ENCODE measurements around the gene IGSF9B. TPM values are rescaled to one million over a fixed set of nuclear protein-coding genes. Genes with fewer than 3 reads are reported as not detected.

Gene IGSF9B
- total RNA-seq, 3 donors from 2014 or later (not counting 1 experiment from before 2014, with no cell fraction given), result 2.2 to 6.1 (median 4.3) TPM

DNA sequence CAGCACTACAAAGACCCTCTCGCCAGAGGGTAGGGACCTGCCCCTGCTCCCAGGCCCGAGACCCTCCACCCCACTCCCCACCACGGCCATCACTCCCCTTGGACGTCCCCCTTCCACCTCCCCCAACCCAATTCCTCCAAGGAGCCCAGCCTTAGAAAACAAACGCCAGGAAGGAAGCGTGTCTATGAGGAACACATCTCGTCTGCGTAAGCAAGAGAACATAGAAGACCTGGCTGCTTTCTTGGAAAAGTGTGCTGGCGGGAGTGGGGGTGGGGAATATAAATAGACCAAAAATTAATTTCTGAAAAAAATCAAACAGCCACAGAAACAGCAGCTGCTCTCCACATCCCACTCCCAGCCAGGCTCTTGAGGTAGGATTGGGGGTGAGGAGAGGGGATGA, 23.9 kb upstream of the IGSF9B start:
- Mint-ChIP-seq H3K36me3 (no peaks in the 10 kb centered on the region), H3K27ac (no peak overlapping the region), H3K4me3 (no peak overlapping the region), H3K27me3 (ENCODE audit: low read depth in 2 of 2) (peaks cover 17 to 18% of the 10 kb centered on the region in 2 donors), H3K4me1 (no peaks in the 10 kb centered on the region), H3K9me3 (no peaks in the 10 kb centered on the region)
- WGBS (ENCODE audit: insufficient coverage), result 62% methylated on average over 9 of the region's 9 CpGs
- TF ChIP-seq, protein P1, sequence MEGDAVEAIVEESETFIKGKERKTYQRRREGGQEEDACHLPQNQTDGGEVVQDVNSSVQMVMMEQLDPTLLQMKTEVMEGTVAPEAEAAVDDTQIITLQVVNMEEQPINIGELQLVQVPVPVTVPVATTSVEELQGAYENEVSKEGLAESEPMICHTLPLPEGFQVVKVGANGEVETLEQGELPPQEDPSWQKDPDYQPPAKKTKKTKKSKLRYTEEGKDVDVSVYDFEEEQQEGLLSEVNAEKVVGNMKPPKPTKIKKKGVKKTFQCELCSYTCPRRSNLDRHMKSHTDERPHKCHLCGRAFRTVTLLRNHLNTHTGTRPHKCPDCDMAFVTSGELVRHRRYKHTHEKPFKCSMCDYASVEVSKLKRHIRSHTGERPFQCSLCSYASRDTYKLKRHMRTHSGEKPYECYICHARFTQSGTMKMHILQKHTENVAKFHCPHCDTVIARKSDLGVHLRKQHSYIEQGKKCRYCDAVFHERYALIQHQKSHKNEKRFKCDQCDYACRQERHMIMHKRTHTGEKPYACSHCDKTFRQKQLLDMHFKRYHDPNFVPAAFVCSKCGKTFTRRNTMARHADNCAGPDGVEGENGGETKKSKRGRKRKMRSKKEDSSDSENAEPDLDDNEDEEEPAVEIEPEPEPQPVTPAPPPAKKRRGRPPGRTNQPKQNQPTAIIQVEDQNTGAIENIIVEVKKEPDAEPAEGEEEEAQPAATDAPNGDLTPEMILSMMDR (IDR thresholded peaks at IDR 0.05), result no peak
- no peaks in the 10 kb centered on the region for H3K36me3 ChIP-seq (ENCODE audit: control insufficient read depth, insufficient read depth, low read length)
- intact Hi-C loops (cut with micrococcal nuclease), result no loop called here
- ATAC-seq (no peak), DNase-seq (no peak)
- no peaks in the 10 kb centered on the region for H3K4me1 ChIP-seq (ENCODE audit: control insufficient read depth, insufficient read depth, low read length)
- H3K27ac ChIP-seq (ENCODE audit: low read length), result no peak overlapping the region
- H3K4me3 ChIP-seq (ENCODE audit: low read length), result no peak overlapping the region
- H3K27me3 ChIP-seq (ENCODE audit: control insufficient read depth, insufficient read depth, low read length), result no peaks in the 10 kb centered on the region
- H3K9me3 ChIP-seq (ENCODE audit: control insufficient read depth, insufficient read depth, low read length), result no peaks in the 10 kb centered on the region

DNA sequence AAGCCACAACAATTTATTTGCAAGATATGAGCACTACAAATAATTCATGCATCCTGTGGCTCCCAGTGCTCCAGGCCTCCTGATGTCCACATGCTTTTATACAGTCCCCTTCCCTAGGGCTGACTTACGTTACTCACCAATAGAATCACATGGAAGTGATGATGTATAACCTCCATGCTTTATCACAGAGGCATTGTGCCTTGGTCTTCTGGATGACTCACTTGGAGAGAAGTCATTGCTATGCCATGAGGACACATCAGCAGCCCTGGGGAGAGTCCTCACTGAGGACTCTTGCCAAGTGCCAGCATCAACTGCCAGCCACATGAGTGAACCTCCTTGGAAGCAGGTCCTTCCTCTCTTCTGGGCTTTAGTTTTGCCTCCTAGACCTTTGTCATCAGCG, 22.0 kb upstream of the IGSF9B start:
- Histone ChIP-seq H3K4me1 (ENCODE audit: control insufficient read depth, insufficient read depth, low read length) (no peaks in the 10 kb centered on the region), H3K4me3 (ENCODE audit: low read length) (no peak overlapping the region), H3K9me3 (ENCODE audit: control insufficient read depth, insufficient read depth, low read length) (no peaks in the 10 kb centered on the region), H3K27ac (ENCODE audit: low read length) (no peak overlapping the region), H3K36me3 (ENCODE audit: control insufficient read depth, insufficient read depth, low read length) (no peaks in the 10 kb centered on the region), H3K27me3 (ENCODE audit: control insufficient read depth, insufficient read depth, low read length) (no peaks in the 10 kb centered on the region)
- Mint-ChIP-seq H3K27me3 (ENCODE audit: low read depth in 2 of 2) (peaks cover 17 to 22% of the 10 kb centered on the region in 2 donors), H3K27ac (no peak overlapping the region), H3K4me1 (no peaks in the 10 kb centered on the region), H3K9me3 (no peaks in the 10 kb centered on the region), H3K36me3 (no peaks in the 10 kb centered on the region), H3K4me3 (no peak overlapping the region)
- 91% methylated on average over 2 of the region's 2 CpGs for WGBS (ENCODE audit: insufficient coverage)
- TF ChIP-seq, protein P1 (IDR thresholded peaks at IDR 0.05), result no peak
- DNase-seq (no peak), ATAC-seq (no peak)
- intact Hi-C loops (cut with micrococcal nuclease), result no loop called here

DNA sequence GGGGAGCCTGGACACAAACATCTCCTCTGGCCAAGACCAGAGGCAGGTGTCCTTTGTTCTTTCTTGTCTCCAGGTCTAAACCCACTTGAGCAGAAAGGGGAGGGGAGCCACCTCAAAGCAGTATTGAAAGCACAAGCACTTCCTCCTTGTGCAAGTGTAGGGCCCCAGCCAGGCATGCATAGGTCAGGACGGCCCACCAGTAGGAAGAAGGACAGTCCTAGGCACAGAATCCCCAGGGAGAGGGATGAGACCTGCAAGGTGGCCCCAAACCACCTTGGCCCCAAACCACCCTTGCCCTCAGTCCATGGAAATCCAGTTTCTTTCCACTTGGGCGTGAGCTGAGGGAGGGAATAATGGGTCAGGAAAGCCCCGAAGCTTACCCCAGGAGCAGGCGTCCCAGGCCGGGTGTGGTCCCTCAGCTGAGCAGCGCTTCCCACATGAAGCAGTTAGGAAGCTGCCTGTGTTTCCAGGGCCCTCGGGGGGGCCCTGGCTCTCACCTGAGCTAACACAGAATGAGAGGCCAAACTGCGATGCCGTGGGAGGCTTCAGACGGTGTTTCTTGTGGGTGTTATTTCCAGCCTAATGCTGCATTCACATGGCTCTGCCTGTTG, 20.4 kb upstream of the IGSF9B start:
- H3K9me3 ChIP-seq (ENCODE audit: control insufficient read depth, insufficient read depth, low read length), result no peaks in the 10 kb centered on the region
- TF ChIP-seq, protein P1 (IDR thresholded peaks at IDR 0.05), result no peak
- ATAC-seq (no peak), DNase-seq (no peak)
- Mint-ChIP-seq H3K4me1 (no peaks in the 10 kb centered on the region), H3K9me3 (no peaks in the 10 kb centered on the region), H3K36me3 (no peaks in the 10 kb centered on the region), H3K27ac (no peak overlapping the region), H3K27me3 (ENCODE audit: low read depth in 2 of 2) (peaks cover 16 to 25% of the 10 kb centered on the region in 2 donors), H3K4me3 (no peak overlapping the region)
- H3K36me3 ChIP-seq (ENCODE audit: control insufficient read depth, insufficient read depth, low read length), result no peaks in the 10 kb centered on the region
- H3K27me3 ChIP-seq (ENCODE audit: control insufficient read depth, insufficient read depth, low read length), result no peaks in the 10 kb centered on the region
- H3K4me1 ChIP-seq (ENCODE audit: control insufficient read depth, insufficient read depth, low read length), result no peaks in the 10 kb centered on the region
- H3K27ac ChIP-seq (ENCODE audit: low read length), result no peak overlapping the region
- 80% methylated on average over 10 of the region's 10 CpGs for WGBS (ENCODE audit: insufficient coverage)
- no peak overlapping the region for H3K4me3 ChIP-seq (ENCODE audit: low read length)
- intact Hi-C loops (cut with micrococcal nuclease), result no loop called here

DNA sequence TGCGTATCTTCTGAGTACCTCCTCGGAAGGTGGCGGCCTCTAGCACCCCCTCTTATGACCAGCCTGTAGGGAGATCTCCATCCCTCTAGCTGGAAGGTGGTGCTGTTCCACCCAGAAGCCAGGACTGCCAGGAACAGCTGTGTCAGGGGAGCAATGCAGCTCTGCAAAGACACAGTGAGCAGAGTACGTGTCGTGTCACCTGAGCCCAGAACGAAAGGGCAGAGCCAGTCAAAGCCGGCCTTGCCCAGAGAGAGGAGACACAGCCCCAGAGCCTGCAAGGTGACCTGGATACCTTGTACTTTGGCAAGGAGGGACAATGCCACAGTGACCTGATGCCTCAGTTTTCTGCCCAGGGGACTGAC, 18.7 kb upstream of the IGSF9B start:
- DNase-seq (no peak), ATAC-seq (no peak)
- no peaks in the 10 kb centered on the region for H3K27me3 ChIP-seq (ENCODE audit: control insufficient read depth, insufficient read depth, low read length)
- Mint-ChIP-seq H3K4me3 (no peak overlapping the region), H3K4me1 (no peaks in the 10 kb centered on the region), H3K27ac (no peak overlapping the region), H3K27me3 (ENCODE audit: low read depth in 2 of 2) (peaks cover 14 to 17% of the 10 kb centered on the region in 2 donors), H3K36me3 (no peaks in the 10 kb centered on the region), H3K9me3 (no peaks in the 10 kb centered on the region)
- H3K4me1 ChIP-seq (ENCODE audit: control insufficient read depth, insufficient read depth, low read length), result no peaks in the 10 kb centered on the region
- no peak overlapping the region for H3K27ac ChIP-seq (ENCODE audit: low read length)
- H3K4me3 ChIP-seq (ENCODE audit: low read length), result no peak overlapping the region
- intact Hi-C loops (cut with micrococcal nuclease), result no loop called here
- no peaks in the 10 kb centered on the region for H3K36me3 ChIP-seq (ENCODE audit: control insufficient read depth, insufficient read depth, low read length)
- no peaks in the 10 kb centered on the region for H3K9me3 ChIP-seq (ENCODE audit: control insufficient read depth, insufficient read depth, low read length)
- 79% methylated on average over 7 of the region's 7 CpGs for WGBS (ENCODE audit: insufficient coverage)
- TF ChIP-seq, protein P1 (IDR thresholded peaks at IDR 0.05), result no peak
